Measurements from ENCODE around the gene STARD3.
A peak's percentile ranks its signal among the peaks of the same experiment; 100 is the strongest.

DNA sequence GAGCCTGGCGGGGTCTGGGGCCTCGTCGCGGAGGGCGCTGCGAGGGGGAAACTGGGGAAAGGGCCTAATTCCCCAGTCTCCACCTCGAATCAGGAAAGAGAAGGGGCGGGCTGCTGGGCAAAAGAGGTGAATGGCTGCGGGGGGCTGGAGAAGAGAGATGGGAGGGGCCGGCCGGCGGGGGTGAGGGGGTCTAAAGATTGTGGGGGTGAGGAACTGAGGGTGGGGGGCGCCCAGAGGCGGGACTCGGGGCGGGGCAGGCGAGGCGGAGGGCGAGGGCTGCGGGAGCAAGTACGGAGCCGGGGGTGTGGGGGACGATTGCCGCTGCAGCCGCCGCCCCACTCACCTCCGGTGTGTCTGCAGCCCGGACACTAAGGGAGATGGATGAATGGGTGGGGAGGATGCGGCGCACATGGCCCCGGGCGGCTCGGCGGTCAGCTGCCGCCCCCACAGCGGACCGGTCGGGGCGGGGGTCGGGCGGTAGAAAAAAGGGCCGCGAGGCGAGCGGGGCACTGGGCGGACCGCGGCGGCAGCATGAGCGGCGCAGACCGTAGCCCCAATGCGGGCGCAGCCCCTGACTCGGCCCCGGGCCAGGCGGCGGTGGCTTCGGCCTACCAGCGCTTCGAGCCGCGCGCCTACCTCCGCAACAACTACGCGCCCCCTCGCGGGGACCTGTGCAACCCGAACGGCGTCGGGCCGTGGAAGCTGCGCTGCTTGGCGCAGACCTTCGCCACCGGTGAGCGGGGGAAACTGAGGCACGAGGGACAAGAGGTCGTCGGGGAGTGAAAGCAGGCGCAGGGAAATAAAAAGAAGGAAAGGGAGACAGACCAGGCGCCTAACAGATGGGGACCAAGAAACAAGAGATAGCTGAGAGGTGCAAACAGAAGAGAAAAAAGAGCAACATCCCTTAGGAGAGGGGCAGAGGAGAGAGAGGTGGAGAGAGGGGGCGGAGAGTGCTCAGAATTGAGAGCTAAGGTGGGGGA is 31.3 kb downstream of the STARD3 start, which contains the start of gene PNMT:
- TF ChIP-seq, protein P1, sequence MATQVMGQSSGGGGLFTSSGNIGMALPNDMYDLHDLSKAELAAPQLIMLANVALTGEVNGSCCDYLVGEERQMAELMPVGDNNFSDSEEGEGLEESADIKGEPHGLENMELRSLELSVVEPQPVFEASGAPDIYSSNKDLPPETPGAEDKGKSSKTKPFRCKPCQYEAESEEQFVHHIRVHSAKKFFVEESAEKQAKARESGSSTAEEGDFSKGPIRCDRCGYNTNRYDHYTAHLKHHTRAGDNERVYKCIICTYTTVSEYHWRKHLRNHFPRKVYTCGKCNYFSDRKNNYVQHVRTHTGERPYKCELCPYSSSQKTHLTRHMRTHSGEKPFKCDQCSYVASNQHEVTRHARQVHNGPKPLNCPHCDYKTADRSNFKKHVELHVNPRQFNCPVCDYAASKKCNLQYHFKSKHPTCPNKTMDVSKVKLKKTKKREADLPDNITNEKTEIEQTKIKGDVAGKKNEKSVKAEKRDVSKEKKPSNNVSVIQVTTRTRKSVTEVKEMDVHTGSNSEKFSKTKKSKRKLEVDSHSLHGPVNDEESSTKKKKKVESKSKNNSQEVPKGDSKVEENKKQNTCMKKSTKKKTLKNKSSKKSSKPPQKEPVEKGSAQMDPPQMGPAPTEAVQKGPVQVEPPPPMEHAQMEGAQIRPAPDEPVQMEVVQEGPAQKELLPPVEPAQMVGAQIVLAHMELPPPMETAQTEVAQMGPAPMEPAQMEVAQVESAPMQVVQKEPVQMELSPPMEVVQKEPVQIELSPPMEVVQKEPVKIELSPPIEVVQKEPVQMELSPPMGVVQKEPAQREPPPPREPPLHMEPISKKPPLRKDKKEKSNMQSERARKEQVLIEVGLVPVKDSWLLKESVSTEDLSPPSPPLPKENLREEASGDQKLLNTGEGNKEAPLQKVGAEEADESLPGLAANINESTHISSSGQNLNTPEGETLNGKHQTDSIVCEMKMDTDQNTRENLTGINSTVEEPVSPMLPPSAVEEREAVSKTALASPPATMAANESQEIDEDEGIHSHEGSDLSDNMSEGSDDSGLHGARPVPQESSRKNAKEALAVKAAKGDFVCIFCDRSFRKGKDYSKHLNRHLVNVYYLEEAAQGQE (IDR thresholded peaks at IDR 0.05; ENCODE audit: borderline replicate concordance), result no peak
- TF ChIP-seq EZH2 (IDR thresholded peaks at IDR 0.05; ENCODE audit: borderline replicate concordance, insufficient read depth, low read length, poor library complexity, severe bottlenecking) (no peak), EP300 (conservative IDR thresholded peaks at IDR 0.05; ENCODE audit: poor library complexity, severe bottlenecking) (no peak)
- TF ChIP-seq, protein P2, sequence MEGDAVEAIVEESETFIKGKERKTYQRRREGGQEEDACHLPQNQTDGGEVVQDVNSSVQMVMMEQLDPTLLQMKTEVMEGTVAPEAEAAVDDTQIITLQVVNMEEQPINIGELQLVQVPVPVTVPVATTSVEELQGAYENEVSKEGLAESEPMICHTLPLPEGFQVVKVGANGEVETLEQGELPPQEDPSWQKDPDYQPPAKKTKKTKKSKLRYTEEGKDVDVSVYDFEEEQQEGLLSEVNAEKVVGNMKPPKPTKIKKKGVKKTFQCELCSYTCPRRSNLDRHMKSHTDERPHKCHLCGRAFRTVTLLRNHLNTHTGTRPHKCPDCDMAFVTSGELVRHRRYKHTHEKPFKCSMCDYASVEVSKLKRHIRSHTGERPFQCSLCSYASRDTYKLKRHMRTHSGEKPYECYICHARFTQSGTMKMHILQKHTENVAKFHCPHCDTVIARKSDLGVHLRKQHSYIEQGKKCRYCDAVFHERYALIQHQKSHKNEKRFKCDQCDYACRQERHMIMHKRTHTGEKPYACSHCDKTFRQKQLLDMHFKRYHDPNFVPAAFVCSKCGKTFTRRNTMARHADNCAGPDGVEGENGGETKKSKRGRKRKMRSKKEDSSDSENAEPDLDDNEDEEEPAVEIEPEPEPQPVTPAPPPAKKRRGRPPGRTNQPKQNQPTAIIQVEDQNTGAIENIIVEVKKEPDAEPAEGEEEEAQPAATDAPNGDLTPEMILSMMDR (IDR thresholded peaks at IDR 0.05; ENCODE audit: poor library complexity, severe bottlenecking), result peak; percentile 79

All from neural cell (in vitro differentiated cells).